ENCODE results near the gene BAAT. TPM values are rescaled to one million over a fixed set of nuclear protein-coding genes. Genes with fewer than 3 reads are reported as not detected.

The BAAT gene
- total RNA-seq, 3 donors from 2014 or later, result 0.14 TPM; not detected in 2

DNA sequence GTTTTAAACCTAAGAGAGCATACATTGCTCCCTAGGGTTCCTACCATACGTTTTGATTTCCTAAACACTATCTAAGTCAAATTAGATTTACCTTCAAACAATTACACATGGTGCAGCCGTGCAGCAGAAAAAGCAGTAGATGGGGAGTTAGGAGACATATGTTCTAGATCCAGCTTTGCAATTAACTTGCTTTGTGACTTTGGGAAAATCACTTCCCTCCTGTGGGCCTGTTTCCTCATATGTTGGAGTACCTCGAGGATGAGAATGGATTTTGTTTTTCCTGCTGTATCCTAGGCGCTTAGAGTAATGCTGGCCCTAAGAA lies 12.9 kb upstream of the BAAT start:
- DNase-seq (peak in 1 of 3 donors; percentile 4), ATAC-seq (no peak)
- intact Hi-C loops (cut with DNase I, micrococcal nuclease), result no loop called here
- Histone ChIP-seq H3K4me1 (ENCODE audit: low read depth) (peaks cover 18% of the 10 kb centered on the region), H3K9me3 (peaks cover 4% of the 10 kb centered on the region), H3K4me3 (peak overlapping the region; percentile 47), H3K36me3 (ENCODE audit: low read depth) (no peaks in the 10 kb centered on the region)
- TF ChIP-seq, protein P1, sequence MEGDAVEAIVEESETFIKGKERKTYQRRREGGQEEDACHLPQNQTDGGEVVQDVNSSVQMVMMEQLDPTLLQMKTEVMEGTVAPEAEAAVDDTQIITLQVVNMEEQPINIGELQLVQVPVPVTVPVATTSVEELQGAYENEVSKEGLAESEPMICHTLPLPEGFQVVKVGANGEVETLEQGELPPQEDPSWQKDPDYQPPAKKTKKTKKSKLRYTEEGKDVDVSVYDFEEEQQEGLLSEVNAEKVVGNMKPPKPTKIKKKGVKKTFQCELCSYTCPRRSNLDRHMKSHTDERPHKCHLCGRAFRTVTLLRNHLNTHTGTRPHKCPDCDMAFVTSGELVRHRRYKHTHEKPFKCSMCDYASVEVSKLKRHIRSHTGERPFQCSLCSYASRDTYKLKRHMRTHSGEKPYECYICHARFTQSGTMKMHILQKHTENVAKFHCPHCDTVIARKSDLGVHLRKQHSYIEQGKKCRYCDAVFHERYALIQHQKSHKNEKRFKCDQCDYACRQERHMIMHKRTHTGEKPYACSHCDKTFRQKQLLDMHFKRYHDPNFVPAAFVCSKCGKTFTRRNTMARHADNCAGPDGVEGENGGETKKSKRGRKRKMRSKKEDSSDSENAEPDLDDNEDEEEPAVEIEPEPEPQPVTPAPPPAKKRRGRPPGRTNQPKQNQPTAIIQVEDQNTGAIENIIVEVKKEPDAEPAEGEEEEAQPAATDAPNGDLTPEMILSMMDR (IDR thresholded peaks at IDR 0.05), result no peak

DNA sequence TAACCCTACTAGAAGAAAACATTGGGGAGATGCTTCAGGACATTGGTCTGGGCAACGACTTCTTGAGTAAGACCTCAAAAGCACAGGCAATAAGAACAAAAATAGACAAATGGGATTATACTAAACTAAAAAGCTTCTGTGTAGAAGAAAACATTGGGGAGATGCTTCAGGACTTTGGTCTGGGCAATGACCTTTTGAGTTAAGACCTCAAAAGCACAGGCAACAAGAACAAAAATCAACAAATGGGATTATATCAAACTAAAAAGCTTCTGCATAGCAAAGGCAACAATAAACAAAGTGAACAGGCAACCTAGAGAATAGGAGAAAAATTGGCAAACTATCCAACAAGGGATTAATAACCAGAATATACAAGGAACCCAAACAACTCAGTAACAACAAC lies 9.9 kb upstream of the BAAT start:
- ATAC-seq, result no peak

DNA sequence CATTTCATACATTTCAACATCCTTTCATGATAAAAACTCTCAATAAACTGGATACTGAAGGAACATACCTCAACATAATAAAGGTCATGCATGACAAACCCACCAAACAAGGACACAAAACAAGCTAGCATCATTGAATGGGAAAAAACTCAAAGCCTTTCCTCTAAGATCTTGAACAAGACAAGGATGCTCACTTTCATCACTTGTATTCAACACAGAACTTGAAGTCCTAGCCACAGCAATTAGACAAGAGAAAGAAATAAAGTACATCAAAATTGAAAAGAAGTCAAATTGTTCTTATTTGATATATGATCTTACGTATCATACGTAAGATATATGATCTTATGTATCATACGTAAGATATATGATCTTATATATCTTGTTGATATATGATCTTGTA lies 8.3 kb upstream of the BAAT start:
- TF ChIP-seq, protein P1 (IDR thresholded peaks at IDR 0.05), result no peak
- no peak for ATAC-seq
- no peak for DNase-seq
- no peak overlapping the region for H3K4me3 ChIP-seq
- peaks cover 4% of the 10 kb centered on the region for H3K36me3 ChIP-seq (ENCODE audit: low read depth)
- H3K4me1 ChIP-seq (ENCODE audit: low read depth), result peaks cover 11% of the 10 kb centered on the region
- intact Hi-C loops (cut with DNase I, micrococcal nuclease), result no loop called here
- H3K9me3 ChIP-seq, result peaks cover 4% of the 10 kb centered on the region

More for the DNA sequence above, 9.9 kb upstream of the BAAT start:
- TF ChIP-seq, protein P1 (IDR thresholded peaks at IDR 0.05), result no peak
- DNase-seq, result no peak
- peaks cover 4% of the 10 kb centered on the region for H3K9me3 ChIP-seq
- intact Hi-C loops (cut with DNase I, micrococcal nuclease), result no loop called here
- peaks cover 13% of the 10 kb centered on the region for H3K4me1 ChIP-seq (ENCODE audit: low read depth)
- H3K4me3 ChIP-seq, result no peak overlapping the region
- H3K36me3 ChIP-seq (ENCODE audit: low read depth), result no peaks in the 10 kb centered on the region

DNA sequence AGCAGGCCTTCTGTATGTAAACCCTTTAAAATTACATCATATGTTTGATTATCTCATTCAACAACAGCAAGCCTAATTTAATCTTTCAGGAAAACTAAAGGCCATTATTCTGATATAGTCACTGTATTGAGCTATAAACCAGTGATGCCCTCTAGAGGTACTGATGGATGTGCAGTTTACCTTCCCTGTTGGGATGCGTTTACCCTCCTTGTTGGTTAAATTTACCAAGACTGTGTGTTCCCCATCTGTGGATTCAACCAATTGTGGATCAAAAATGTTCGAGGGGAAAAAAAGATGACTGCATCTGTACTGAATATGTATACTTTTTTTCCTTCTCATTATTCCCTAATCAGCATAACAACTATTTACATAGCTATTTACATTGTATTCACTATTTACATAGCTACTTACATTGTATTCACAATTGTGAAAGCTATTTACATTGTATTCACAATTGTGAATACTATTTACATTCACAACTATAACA lies 3.7 kb upstream of the BAAT start:
- DNase-seq (no peak), ATAC-seq (peak; percentile 70)
- TF ChIP-seq, protein P1 (IDR thresholded peaks at IDR 0.05), result no peak
- no peak overlapping the region for H3K4me3 ChIP-seq
- peaks cover 10% of the 10 kb centered on the region for H3K9me3 ChIP-seq
- peaks cover 4% of the 10 kb centered on the region for H3K36me3 ChIP-seq (ENCODE audit: low read depth)
- H3K4me1 ChIP-seq (ENCODE audit: low read depth), result no peaks in the 10 kb centered on the region
- intact Hi-C loops (cut with DNase I, micrococcal nuclease), result no loop called here

DNA sequence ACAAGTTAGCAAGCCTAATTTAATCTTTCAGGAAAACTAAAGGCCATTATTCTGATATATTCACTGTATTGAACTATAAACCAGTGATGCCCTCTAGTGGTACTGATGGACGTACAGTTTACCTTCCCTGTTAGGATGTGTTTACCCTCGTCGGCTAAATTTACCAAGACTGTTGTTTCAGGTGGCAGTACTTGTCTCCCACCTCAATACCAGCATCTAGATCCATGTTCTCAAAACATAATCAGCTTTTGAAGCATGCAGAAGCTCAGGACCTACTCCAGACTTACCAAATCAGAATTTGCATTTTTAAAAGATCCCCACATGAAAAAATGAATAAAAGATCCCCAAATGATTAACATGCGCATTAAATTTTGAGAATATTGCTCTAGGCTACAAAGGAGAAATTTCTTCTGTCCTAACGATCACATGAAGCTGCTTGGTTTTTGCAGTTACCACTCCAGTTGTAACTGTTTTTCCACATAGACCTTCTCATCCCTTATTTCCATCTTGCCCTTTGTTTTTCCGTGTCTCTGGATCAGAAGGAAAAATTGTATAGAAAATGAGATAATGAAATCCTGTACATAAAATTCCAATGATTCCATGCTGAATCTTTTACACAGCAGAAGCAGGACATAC lies 3.2 kb upstream of the BAAT start:
- intact Hi-C loops (cut with DNase I, micrococcal nuclease), result no loop called here
- Histone ChIP-seq H3K4me1 (ENCODE audit: low read depth) (no peaks in the 10 kb centered on the region), H3K36me3 (ENCODE audit: low read depth) (peaks cover 4% of the 10 kb centered on the region), H3K9me3 (peaks cover 8% of the 10 kb centered on the region), H3K4me3 (no peak overlapping the region)
- peak; percentile 85 for ATAC-seq
- DNase-seq, result peak in 1 of 3 donors; percentile 42
- TF ChIP-seq, protein P1 (IDR thresholded peaks at IDR 0.05), result peak; percentile 23
